ENCODE measurements around the gene TDRD7.

The TDRD7 gene

GRCh38 chr9:97517331-97518089, 105.6 kb downstream of the TDRD7 start:
- no CpG with 5 or more reads among the region's 14 CpGs for WGBS, 2 donors (ENCODE audit: extremely low coverage in 2 of 2, insufficient read length in 2 of 2, insufficient replicate concordance in 1 of 2)
- no peak for DNase-seq (ENCODE audit: low spot score)
- H3K23ac ChIP-seq (ENCODE audit: low read depth, low read length, poor library complexity) = peak overlapping the region; percentile 25
- H3K36me3 ChIP-seq (replicated peaks in 1 of 2; ENCODE audit: control insufficient read depth in 2 of 2, insufficient read depth in 2 of 2, low read length in 2 of 2) = no peaks in the 10 kb centered on the region
- H2BK120ac ChIP-seq (ENCODE audit: low read depth, low read length) = no peak overlapping the region
- H4K8ac ChIP-seq (ENCODE audit: low read depth, low read length) = no peak overlapping the region
- H3K18ac ChIP-seq (ENCODE audit: low read length) = peak overlapping the region; percentile 89
- H3K79me1 ChIP-seq (ENCODE audit: low read depth, low read length) = no peaks in the 10 kb centered on the region
- no peak overlapping the region for H2AFZ ChIP-seq (ENCODE audit: low read length)
- peaks cover 0 to 30% (median 2%) of the 10 kb centered on the region in 3 experiments for H3K27me3 ChIP-seq (ENCODE audit: control insufficient read depth in 3 of 3, insufficient read depth in 3 of 3, low read depth in 1 of 3, low read length in 3 of 3)
- H3K4me1 ChIP-seq (ENCODE audit: control insufficient read depth in 2 of 2, insufficient read depth in 1 of 2, low read depth in 1 of 2, low read length in 2 of 2) = peaks cover 5 to 10% of the 10 kb centered on the region in 2 donors
- no peak overlapping the region for H3K4ac ChIP-seq (ENCODE audit: low read length)
- peak overlapping the region; percentile 32 for H2AK5ac ChIP-seq (ENCODE audit: low read depth, low read length)
- no peak overlapping the region for H3K4me3 ChIP-seq (ENCODE audit: low read length in 2 of 2)
- H2BK12ac ChIP-seq (ENCODE audit: low read length) = no peak overlapping the region
- H2BK5ac ChIP-seq (ENCODE audit: low read length) = no peak overlapping the region
- no peak overlapping the region for H3K9ac ChIP-seq (ENCODE audit: low read depth, low read length, poor library complexity)
- H3K27ac ChIP-seq (replicated peaks; ENCODE audit: low read length) = no peak overlapping the region
- peak overlapping the region; percentile 77 for H2BK15ac ChIP-seq (ENCODE audit: low read length)
- H3K9me3 ChIP-seq (replicated peaks in 1 of 2; ENCODE audit: control insufficient read depth in 2 of 2, insufficient read depth in 1 of 2, low read depth in 1 of 2, low read length in 2 of 2) = no peaks in the 10 kb centered on the region
- peak overlapping the region; percentile 26 for H4K91ac ChIP-seq (ENCODE audit: low read depth, low read length, poor library complexity)
- H3K4me2 ChIP-seq (ENCODE audit: insufficient read depth, low read length, poor library complexity, severe bottlenecking) = no peak overlapping the region
- no peak overlapping the region for H3K14ac ChIP-seq (ENCODE audit: low read length)

GRCh38 chr9:97518166-97518908, 106.4 kb downstream of the TDRD7 start:
- Histone ChIP-seq H3K4me3 (ENCODE audit: low read length in 2 of 2) (no peak overlapping the region), H3K14ac (ENCODE audit: low read length) (no peak overlapping the region), H3K23ac (ENCODE audit: low read depth, low read length, poor library complexity) (no peak overlapping the region), H3K27me3 (ENCODE audit: control insufficient read depth in 3 of 3, insufficient read depth in 3 of 3, low read depth in 1 of 3, low read length in 3 of 3) (peaks cover 0 to 30% (median 2%) of the 10 kb centered on the region in 3 experiments), H4K91ac (ENCODE audit: low read depth, low read length, poor library complexity) (no peak overlapping the region), H3K4me2 (ENCODE audit: insufficient read depth, low read length, poor library complexity, severe bottlenecking) (no peak overlapping the region), H3K18ac (ENCODE audit: low read length) (no peak overlapping the region), H4K8ac (ENCODE audit: low read depth, low read length) (peak overlapping the region; percentile 83), H2BK120ac (ENCODE audit: low read depth, low read length) (no peak overlapping the region), H3K79me1 (ENCODE audit: low read depth, low read length) (no peaks in the 10 kb centered on the region), H2AK5ac (ENCODE audit: low read depth, low read length) (no peak overlapping the region), H3K36me3 (replicated peaks in 1 of 2; ENCODE audit: control insufficient read depth in 2 of 2, insufficient read depth in 2 of 2, low read length in 2 of 2) (no peaks in the 10 kb centered on the region), H3K27ac (replicated peaks; ENCODE audit: low read length) (no peak overlapping the region), H3K4ac (ENCODE audit: low read length) (no peak overlapping the region), H2BK15ac (ENCODE audit: low read length) (no peak overlapping the region), H3K9ac (ENCODE audit: low read depth, low read length, poor library complexity) (no peak overlapping the region), H2BK5ac (ENCODE audit: low read length) (no peak overlapping the region), H3K4me1 (ENCODE audit: control insufficient read depth in 2 of 2, insufficient read depth in 1 of 2, low read depth in 1 of 2, low read length in 2 of 2) (peaks cover 5 to 10% of the 10 kb centered on the region in 2 donors), H3K9me3 (replicated peaks in 1 of 2; ENCODE audit: control insufficient read depth in 2 of 2, insufficient read depth in 1 of 2, low read depth in 1 of 2, low read length in 2 of 2) (no peaks in the 10 kb centered on the region), H2AFZ (ENCODE audit: low read length) (no peak overlapping the region), H2BK12ac (ENCODE audit: low read length) (no peak overlapping the region)
- no CpG with 5 or more reads among the region's 9 CpGs for WGBS, 2 donors (ENCODE audit: extremely low coverage in 2 of 2, insufficient read length in 2 of 2, insufficient replicate concordance in 1 of 2)
- no peak for DNase-seq (ENCODE audit: low spot score)

GRCh38 chr9:97518909-97519307, 107.0 kb downstream of the TDRD7 start:
- Histone ChIP-seq H3K9ac (ENCODE audit: low read depth, low read length, poor library complexity) (no peak overlapping the region), H2BK120ac (ENCODE audit: low read depth, low read length) (no peak overlapping the region), H3K79me1 (ENCODE audit: low read depth, low read length) (no peaks in the 10 kb centered on the region), H2AFZ (ENCODE audit: low read length) (no peak overlapping the region), H3K23ac (ENCODE audit: low read depth, low read length, poor library complexity) (no peak overlapping the region), H3K4me2 (ENCODE audit: insufficient read depth, low read length, poor library complexity, severe bottlenecking) (no peak overlapping the region), H2BK5ac (ENCODE audit: low read length) (no peak overlapping the region), H2BK15ac (ENCODE audit: low read length) (no peak overlapping the region), H3K14ac (ENCODE audit: low read length) (no peak overlapping the region), H2BK12ac (ENCODE audit: low read length) (no peak overlapping the region), H3K27me3 (ENCODE audit: control insufficient read depth in 3 of 3, insufficient read depth in 3 of 3, low read depth in 1 of 3, low read length in 3 of 3) (peaks cover 0 to 33% (median 2%) of the 10 kb centered on the region in 3 experiments), H3K4ac (ENCODE audit: low read length) (no peak overlapping the region), H4K8ac (ENCODE audit: low read depth, low read length) (no peak overlapping the region), H3K4me3 (ENCODE audit: low read length in 2 of 2) (no peak overlapping the region), H3K9me3 (replicated peaks in 1 of 2; ENCODE audit: control insufficient read depth in 2 of 2, insufficient read depth in 1 of 2, low read depth in 1 of 2, low read length in 2 of 2) (no peaks in the 10 kb centered on the region), H3K18ac (ENCODE audit: low read length) (no peak overlapping the region), H3K27ac (replicated peaks; ENCODE audit: low read length) (no peak overlapping the region), H2AK5ac (ENCODE audit: low read depth, low read length) (no peak overlapping the region), H3K4me1 (ENCODE audit: control insufficient read depth in 2 of 2, insufficient read depth in 1 of 2, low read depth in 1 of 2, low read length in 2 of 2) (peaks cover 5 to 10% of the 10 kb centered on the region in 2 donors), H3K36me3 (replicated peaks in 1 of 2; ENCODE audit: control insufficient read depth in 2 of 2, insufficient read depth in 2 of 2, low read length in 2 of 2) (no peaks in the 10 kb centered on the region), H4K91ac (ENCODE audit: low read depth, low read length, poor library complexity) (no peak overlapping the region)
- DNase-seq (ENCODE audit: low spot score) = no peak
- no CpG with 5 or more reads among the region's 6 CpGs for WGBS, 2 donors (ENCODE audit: extremely low coverage in 2 of 2, insufficient read length in 2 of 2, insufficient replicate concordance in 1 of 2)

GRCh38 chr9:97519441-97519970, 107.6 kb downstream of the TDRD7 start:
- no peak overlapping the region for H2BK5ac ChIP-seq (ENCODE audit: low read length)

More at GRCh38 chr9:97519441-97519970, 107.6 kb downstream of the TDRD7 start:
- Histone ChIP-seq H3K18ac (ENCODE audit: low read length) (no peak overlapping the region), H3K4me1 (ENCODE audit: control insufficient read depth in 2 of 2, insufficient read depth in 1 of 2, low read depth in 1 of 2, low read length in 2 of 2) (peaks cover 5 to 10% of the 10 kb centered on the region in 2 donors), H2BK120ac (ENCODE audit: low read depth, low read length) (no peak overlapping the region), H3K79me1 (ENCODE audit: low read depth, low read length) (no peaks in the 10 kb centered on the region), H3K14ac (ENCODE audit: low read length) (no peak overlapping the region), H3K27me3 (ENCODE audit: control insufficient read depth in 3 of 3, insufficient read depth in 3 of 3, low read depth in 1 of 3, low read length in 3 of 3) (peaks cover 0 to 35% (median 2%) of the 10 kb centered on the region in 3 experiments), H3K9ac (ENCODE audit: low read depth, low read length, poor library complexity) (no peak overlapping the region), H3K36me3 (replicated peaks in 1 of 2; ENCODE audit: control insufficient read depth in 2 of 2, insufficient read depth in 2 of 2, low read length in 2 of 2) (no peaks in the 10 kb centered on the region), H3K9me3 (replicated peaks in 1 of 2; ENCODE audit: control insufficient read depth in 2 of 2, insufficient read depth in 1 of 2, low read depth in 1 of 2, low read length in 2 of 2) (no peaks in the 10 kb centered on the region), H3K23ac (ENCODE audit: low read depth, low read length, poor library complexity) (no peak overlapping the region), H2BK15ac (ENCODE audit: low read length) (no peak overlapping the region), H3K27ac (replicated peaks; ENCODE audit: low read length) (no peak overlapping the region), H2AFZ (ENCODE audit: low read length) (no peak overlapping the region), H2BK12ac (ENCODE audit: low read length) (no peak overlapping the region), H4K91ac (ENCODE audit: low read depth, low read length, poor library complexity) (no peak overlapping the region), H3K4me2 (ENCODE audit: insufficient read depth, low read length, poor library complexity, severe bottlenecking) (no peak overlapping the region), H4K8ac (ENCODE audit: low read depth, low read length) (no peak overlapping the region), H3K4ac (ENCODE audit: low read length) (no peak overlapping the region), H3K4me3 (ENCODE audit: low read length in 2 of 2) (no peak overlapping the region), H2AK5ac (ENCODE audit: low read depth, low read length) (no peak overlapping the region)
- DNase-seq (ENCODE audit: low spot score) = no peak
- no CpG with 5 or more reads among the region's 11 CpGs for WGBS, 2 donors (ENCODE audit: extremely low coverage in 2 of 2, insufficient read length in 2 of 2, insufficient replicate concordance in 1 of 2)
